Cardiac fibroblast (primary cell): Measurements from ENCODE around the gene HDAC4.
A peak's percentile ranks its signal among the peaks of the same experiment; 100 is the strongest.

Source experiments
- DNase-seq, 2 donors: peaks; one replicate each; pipeline versions ENCODE4 v3.0.0 to v3.0.0-alpha.2; 2010; ENCODE audit warnings: low read depth in 2 of 2
- H3K4me3 ChIP-seq, 2 donors: replicated peaks in 1 of 2; 1 replicate in 1 of 2; 2 replicates in 1 of 2; pipeline ENCODE4 v1.5.1; 2011; ENCODE audit warnings: low read depth in 2 of 2, low read length in 2 of 2, mild to moderate bottlenecking in 2 of 2, moderate library complexity in 1 of 2
- TF ChIP-seq, protein P1 (sequence below): IDR thresholded peaks from one replicate; pipeline ENCODE4 v1.5.1; 2011; ENCODE audit warnings: low read depth, mild to moderate bottlenecking, low read length, inconsistent platforms

HDAC4 gene

DNA sequence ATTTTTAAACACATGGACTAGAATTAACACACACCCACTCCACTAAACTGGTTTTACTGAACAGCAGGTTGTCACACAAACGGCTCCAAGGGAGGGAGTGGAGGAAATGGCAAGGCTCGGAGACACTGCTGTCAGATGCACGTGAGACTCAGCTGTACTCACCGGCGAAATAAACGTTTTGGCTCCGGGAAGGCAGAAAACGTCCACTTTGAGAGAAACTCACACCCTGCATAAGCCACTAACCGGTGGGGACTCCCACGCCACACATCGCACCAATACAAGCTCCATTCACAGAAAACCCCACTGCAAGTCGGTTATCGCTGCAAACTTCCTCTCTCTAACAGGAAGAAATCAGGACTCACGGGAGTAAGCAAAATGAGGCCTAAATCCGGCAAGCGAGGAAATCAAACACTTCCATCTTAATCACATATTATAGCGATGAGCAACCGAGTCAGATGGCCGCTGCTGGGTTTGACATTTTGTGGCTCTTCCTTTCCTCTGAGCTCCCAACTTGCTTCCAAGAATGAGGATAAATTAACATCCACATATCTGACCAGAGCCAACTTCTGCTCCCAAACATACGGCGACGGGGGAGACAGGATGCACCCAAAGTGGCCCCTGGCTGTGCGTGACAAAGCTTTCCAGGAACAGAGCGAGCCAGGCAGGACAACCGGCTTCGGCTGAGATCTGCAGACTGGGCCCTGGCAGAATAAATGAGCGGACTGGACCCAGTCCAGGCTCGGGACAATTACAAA is 63.5 kb downstream of the HDAC4 start:
- TF ChIP-seq, protein P1, sequence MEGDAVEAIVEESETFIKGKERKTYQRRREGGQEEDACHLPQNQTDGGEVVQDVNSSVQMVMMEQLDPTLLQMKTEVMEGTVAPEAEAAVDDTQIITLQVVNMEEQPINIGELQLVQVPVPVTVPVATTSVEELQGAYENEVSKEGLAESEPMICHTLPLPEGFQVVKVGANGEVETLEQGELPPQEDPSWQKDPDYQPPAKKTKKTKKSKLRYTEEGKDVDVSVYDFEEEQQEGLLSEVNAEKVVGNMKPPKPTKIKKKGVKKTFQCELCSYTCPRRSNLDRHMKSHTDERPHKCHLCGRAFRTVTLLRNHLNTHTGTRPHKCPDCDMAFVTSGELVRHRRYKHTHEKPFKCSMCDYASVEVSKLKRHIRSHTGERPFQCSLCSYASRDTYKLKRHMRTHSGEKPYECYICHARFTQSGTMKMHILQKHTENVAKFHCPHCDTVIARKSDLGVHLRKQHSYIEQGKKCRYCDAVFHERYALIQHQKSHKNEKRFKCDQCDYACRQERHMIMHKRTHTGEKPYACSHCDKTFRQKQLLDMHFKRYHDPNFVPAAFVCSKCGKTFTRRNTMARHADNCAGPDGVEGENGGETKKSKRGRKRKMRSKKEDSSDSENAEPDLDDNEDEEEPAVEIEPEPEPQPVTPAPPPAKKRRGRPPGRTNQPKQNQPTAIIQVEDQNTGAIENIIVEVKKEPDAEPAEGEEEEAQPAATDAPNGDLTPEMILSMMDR: no peak

DNA sequence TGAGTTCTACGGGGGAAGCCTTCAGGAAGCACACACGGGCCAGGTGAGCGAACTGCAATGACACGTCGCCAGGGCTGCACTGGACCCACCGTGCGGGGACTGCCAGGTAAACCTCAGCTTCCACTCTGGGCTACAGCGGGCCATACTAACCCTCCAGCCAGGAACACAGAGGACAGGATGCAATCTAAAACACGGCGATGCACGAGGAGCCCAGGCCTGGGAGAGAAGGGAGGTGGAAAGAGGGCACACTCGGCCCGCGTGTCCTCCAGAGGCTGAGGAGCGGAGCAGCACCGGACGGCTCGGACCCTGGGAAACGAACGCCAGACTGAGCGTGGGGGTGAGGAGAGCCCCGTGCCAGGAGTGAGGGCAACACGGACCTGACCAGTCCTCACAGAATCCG is 69.3 kb downstream of the HDAC4 start:
- H3K4me3 ChIP-seq: no peak overlapping the region
- DNase-seq: no peak
- TF ChIP-seq, protein P1: no peak

More for the DNA sequence above, 63.5 kb downstream of the HDAC4 start:
- H3K4me3 ChIP-seq: no peak overlapping the region
- DNase-seq: no peak

DNA sequence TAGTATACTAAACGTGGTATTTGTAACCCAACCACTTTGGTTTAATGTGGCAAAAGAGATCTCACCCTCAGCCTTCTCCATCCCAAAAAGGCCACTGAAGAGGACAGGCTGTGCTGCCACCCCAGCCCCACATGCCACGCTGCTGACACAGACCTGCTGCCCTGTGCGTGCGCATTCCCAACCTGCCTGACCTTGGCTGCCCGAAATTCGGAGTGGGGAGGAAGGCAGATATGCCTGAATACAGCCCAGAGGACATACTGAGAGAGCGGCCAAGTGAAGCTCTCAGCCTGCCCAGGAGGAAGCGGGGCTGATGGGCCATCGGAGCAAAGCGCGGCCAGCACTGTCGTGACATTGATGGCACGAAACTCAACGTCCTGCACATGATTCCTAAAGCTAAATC is 70.0 kb downstream of the HDAC4 start:
- TF ChIP-seq, protein P1: no peak
- DNase-seq: no peak
- no peak overlapping the region for H3K4me3 ChIP-seq

DNA sequence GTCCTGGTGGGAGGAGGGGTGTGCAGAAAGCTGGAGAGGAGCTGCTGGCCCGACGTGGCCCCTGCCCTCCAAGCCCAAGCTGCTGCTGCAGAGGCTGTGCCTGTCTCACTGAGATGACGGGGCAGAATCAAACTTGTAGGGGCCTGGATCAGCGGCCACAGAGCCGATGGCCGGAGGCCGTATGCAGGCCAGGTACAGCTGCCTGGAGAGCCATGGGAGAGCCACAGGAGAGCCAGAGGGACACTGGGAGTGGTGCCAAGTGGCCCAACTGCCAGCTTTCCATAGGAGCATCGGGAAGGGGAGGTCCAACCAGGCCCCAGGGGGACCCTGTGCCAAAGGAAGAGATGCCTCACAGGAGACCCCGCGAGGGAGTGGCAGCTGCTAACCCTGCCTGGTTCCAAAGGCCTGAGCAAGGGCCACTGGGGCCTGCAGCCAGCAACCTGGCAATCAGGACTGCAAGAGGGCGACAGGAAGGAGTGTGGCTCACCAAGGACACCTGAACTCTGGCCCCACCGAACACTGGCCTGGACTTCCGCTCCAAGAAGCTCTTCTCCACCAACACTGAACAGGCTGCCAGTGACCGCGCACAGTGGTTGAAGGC is 70.7 kb downstream of the HDAC4 start:
- H3K4me3 ChIP-seq: no peak overlapping the region
- DNase-seq: no peak
- TF ChIP-seq, protein P1: no peak

DNA sequence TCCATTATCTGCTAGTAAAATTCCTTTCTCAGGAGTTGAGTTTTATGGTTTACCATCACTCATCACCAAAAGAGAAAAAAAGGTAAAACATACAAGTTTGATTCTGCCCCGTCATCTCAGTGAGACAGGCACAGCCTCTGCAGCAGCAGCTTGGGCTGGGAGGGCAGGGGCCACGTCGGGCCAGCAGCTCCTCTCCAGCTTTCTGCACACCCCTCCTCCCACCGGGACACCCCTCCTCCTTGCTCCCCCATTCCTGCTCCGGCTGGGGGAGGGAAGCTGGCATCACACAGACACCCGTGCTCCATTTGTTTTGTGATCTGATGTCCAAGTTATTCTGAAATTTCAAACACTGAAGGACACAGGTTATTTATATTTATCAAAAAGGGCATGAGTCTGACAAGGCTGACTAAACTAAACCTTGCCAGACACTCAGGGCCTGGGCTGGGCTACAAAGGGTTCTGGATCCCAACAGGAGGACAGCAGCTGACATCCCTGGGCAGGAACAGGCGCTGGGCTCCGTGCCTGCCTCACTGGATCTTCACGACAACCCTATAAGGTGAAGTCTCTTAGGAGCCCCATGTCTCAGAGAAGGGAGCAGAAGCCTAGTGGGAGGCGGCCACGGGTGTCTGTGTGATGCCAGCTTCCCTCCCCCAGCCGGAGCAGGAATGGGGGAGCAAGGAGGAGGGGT is 71.4 kb downstream of the HDAC4 start:
- no peak overlapping the region for H3K4me3 ChIP-seq
- no peak for DNase-seq
- TF ChIP-seq, protein P1: no peak

DNA sequence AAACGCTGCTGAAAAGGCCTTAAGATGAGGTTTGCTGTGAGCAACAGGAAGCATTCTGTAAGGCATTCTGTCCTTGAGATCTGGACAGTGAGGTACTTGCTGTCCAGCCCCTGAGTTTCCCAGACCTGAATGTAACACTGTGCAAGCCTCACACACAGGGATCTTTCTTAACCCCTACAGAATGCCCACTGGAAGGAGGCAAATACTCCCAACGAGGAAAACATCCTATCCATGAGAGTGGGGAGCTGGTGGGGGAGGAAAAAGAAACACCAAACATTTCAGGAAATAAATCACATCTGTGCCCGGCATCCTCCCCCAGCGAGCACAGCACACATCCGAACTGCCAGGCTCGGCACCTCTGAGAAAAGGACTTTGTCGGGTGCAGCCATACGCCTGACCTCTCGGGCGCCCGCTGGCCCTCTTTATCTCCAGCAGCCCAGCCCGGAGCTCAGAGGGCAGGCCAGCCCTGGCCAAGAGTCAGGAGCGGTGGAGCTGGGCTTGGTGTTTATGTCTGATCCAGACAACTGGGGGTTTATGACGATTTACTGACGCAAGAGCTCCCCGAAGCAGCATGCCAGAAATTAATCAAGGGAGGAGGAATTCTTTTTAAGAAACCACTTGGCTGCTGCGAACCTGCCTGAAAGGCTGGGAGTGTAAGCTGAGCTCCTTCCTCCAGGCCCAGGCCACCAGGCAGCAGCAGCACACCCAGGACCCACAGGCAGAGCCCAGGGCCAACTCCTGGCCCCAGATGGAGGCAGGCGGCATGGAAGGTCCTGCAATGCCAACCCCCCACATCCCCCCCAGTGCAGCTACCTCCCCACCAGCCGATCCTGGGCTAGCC is 72.2 kb downstream of the HDAC4 start:
- DNase-seq: peak; percentile 64 to 98
- TF ChIP-seq, protein P1: no peak
- H3K4me3 ChIP-seq: no peak overlapping the region
